Measurements from ENCODE around the gene CHST11.

DNA sequence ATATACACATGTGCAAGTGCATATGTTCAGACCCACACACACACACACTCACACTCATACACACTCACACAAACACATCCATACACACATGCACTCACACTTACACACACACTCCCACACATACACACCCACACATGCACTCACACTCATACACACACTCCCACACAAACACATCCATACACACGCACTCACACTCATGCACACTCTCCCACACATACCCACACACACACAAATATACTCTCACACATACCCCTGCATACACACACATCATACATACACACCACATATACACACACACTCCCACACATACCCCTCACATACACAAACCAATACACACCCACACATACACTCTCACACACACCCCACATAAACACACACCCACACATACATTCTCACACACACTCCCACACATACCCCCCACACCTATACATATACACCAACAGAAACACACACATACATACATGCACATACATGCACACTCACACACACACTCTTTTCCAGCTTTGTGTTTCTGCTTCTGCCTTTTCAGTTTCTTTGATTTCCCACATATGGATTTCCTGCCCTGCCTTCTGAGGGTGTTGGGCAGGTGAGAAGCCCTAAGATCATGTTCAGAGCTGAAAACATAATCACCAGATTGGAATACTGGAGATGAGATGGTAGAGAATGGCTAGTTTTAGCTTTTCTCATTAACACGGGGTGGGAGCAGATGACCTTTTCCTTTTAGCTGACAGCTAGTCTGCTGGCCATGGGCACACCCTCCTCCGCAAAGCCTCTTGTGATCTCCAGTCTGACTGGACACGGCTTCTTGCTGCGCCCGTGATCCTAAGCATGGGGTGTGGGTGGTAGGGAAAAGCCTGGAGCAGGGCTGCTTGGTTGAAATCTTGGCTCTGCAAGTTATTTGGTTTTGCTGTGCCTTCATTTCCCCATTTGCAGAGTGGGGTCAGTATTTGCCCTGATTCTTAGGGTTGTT is 214.0 kb downstream of the CHST11 start:
- TF ChIP-seq POLR2A (IDR thresholded peaks at IDR 0.05) (no peak), POLR2AphosphoS5 (IDR thresholded peaks at IDR 0.05) (no peak)
- TF ChIP-seq, protein P1, sequence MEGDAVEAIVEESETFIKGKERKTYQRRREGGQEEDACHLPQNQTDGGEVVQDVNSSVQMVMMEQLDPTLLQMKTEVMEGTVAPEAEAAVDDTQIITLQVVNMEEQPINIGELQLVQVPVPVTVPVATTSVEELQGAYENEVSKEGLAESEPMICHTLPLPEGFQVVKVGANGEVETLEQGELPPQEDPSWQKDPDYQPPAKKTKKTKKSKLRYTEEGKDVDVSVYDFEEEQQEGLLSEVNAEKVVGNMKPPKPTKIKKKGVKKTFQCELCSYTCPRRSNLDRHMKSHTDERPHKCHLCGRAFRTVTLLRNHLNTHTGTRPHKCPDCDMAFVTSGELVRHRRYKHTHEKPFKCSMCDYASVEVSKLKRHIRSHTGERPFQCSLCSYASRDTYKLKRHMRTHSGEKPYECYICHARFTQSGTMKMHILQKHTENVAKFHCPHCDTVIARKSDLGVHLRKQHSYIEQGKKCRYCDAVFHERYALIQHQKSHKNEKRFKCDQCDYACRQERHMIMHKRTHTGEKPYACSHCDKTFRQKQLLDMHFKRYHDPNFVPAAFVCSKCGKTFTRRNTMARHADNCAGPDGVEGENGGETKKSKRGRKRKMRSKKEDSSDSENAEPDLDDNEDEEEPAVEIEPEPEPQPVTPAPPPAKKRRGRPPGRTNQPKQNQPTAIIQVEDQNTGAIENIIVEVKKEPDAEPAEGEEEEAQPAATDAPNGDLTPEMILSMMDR (IDR thresholded peaks at IDR 0.05): no peak

All from breast epithelium (tissue), 3 donors.